ENCODE results near the gene HSPG2.

The HSPG2 gene

DNA sequence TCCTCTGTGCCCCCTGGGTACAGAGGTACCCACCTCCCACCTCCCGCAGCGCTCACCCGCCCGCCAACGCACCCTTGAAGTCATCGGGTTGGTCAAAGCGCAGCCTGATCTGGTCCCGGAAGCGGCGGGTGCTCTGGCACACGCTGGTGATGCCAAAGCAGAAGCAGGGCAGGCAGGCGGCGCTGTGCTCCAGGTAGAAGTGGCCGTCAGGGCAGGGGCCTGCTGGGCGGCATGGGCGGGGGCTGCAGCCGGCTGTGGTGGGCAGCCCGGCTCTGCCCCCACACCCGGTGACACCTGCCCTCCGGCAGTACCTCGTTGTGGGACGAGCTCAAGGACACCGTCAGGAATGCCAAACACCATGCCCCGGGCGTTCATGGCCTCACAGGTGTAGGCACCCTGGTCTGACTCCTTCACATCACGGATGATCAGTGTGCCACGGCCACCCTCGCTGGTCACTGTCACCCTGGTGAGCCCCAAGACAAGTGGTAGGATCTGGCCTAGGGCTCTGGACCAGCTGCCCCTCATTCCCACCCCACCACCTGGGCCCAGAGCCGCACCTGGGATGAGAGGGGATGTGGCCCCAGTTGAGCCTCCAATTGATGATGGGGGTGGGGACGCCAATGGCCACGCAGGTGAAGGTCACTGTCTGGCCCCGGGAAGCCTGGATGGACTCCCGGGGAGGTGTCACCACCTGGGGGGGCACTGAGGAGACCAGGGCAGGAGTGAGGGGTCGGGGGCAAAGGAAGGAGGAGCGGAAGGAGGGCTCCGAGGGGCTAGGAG is 52.5 kb downstream of the HSPG2 start:
- no peak for DNase-seq (ENCODE audit: low read depth in 1 of 2, low spot score in 1 of 2)

DNA sequence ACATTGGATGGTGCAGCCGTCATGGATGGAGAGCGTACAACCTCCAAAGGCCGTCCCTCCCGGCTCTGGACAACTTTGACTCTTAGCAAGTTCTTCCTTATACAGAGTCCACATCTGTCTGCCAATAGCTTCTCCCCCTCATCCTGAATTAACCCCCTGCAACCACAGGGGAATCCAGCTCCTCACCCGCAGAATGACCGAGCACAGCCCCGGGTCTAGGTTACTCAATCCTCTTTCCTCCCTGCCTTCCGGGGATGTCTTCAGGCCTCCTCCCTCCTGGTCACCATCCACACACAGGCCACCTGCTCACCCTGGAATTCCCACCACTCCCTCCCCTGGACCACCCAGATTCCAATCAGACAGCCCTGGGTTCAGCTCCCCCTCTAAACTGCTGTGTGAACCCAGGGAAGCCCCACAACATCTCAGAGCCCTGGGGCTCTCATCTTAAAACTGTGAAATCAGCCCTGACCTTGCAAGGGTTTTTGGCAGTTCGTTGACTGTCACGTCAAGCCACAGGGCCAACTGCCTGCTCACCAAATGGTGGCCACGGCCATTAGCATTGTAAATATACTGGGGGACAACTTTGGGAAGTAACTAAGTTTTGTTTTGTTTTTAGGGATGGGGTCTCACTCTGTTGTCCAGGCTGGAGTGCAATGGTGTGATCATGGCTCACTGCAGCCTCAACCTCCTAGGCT is 54.2 kb downstream of the HSPG2 start:
- DNase-seq (ENCODE audit: low read depth in 1 of 2, low spot score in 1 of 2), result no peak

DNA sequence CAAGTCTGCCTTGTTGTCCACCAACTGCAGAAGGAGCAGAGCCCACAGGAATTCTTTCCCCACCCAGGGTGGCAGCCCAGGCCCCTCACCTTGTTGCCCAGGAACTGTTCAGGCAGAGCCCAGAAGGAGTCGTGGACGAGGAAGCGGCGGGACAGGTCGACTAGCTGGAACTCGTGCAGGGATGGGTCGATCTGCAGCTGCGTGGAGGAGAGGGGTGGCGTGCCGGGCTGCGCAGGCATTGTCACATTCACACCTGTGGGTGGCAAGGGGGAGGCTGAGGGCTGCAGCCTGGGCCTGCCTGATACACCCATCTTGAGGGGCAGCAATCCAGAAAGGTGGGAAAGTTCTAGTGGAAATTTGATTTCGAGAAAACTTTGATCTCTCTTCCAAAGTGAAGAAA is 55.9 kb downstream of the HSPG2 start:
- no peak for DNase-seq (ENCODE audit: low read depth in 1 of 2, low spot score in 1 of 2)

DNA sequence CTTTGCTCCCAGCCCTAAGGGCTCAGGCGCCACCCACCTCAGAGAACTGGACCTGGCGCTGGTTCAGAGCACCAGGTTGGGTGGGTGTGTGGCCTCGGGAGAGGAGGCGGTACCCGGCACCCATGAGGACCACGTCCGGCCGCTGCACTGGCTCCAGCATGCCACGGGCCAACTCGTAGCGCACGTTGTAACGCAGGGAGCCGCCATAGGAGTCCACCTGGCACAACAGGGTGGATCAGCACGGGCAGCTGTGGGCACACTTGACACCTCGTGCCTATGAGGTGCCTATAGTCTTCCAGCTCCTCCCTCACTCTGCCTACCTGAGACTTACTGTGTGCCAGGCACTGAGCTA is 56.5 kb downstream of the HSPG2 start:
- DNase-seq (ENCODE audit: low read depth in 1 of 2, low spot score in 1 of 2), result no peak

DNA sequence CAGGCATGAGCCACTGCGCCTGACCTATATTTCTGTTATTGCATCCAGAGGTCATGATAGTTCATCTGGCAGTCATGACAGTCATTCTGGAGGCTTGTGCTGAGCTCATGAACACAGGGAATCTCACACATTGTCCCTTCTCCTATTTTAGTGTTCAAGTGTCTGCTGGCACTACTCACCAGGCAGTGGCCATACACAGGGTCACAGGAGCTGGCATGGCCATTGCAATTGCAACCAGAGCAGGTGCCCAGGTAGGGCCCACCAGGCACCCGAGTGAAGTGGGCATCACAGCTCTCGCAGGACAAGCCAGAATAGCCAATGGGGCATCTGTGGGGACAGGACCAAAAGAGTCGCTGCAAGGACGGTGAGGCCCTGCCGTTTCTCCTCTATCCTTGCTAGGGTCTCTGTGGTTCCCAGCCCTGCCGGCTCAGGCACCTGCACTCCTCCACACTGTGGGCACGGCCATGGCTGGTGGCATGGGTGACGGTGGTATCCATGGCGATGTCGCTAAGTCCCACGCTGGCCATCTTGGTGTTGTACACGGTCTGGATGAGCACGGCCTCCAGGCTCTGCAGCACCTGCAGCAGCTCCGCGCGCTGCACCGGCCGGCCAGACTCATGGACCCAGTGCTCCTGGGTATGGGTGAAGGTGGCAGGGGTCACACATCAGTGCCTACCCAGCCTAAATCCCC is 57.0 kb downstream of the HSPG2 start:
- no peak for DNase-seq (ENCODE audit: low read depth in 1 of 2, low spot score in 1 of 2)

DNA sequence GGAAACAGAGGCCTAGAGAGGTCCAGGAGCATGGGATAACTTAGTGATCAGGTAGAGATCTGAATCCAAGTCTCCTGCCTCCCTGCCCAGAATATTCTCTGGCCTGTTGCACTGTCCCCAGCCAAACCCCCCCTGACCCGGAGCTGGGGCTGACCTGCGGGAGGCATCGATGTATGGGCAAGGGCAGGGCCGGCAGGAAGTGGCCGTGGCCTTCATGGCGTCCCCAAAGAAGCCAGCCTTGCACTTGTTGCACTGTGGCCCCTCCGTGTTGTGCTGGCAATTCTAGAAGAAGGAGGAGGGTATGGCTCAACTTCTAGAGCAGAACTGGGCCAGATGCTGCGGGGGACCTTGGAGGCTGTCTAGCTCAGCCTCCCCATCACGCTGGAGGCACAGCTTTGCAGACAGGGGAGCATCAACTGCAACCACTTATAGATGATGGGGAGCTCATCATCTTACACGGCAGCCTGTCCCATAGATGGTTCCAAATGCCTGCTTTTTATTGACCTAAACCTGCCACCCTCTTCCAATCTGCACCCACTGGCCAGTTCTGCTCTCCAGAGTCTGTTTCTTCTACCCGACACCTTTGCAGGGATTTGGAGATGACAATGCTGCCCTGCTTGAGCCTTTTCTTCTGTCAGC is 58.2 kb downstream of the HSPG2 start:
- no peak for DNase-seq (ENCODE audit: low read depth in 1 of 2, low spot score in 1 of 2)

DNA sequence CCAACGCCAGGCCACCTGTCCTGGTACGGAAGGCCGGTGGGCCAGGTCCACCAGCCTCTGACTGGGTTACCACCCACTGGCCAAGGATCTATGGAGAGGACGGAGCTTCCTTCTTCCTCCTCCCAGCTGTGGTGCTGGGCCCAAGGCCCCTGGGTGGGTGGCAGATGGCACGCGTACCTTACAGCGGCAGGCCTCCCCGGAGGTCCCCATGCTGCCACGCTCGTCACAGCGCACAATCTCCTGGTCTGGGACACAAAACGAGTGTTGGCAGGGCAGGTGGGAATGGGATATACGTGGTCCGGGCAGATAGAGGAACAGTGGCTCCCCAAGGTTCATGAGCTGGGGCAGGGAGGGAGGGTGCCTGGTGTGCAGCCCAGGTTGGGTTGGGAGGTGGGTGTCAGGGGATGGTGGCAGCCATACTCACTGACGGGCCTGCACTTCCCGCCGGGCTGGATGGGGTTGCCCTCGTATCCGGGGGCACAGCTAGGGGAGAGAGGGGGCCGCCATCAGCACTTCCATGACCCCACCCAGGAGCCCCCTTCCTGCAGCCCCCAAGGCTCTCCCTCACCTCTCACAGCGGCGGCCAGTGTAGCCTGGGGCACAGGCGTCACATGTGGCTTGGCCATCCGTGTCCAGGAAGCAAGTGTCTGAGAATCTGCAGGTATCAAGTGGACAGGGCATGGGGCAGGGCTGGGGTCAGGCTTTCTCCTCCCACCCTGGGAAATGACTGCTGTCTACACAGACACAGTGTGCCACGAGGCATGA is 58.9 kb downstream of the HSPG2 start:
- no peak for DNase-seq (ENCODE audit: low read depth in 1 of 2, low spot score in 1 of 2)

DNA sequence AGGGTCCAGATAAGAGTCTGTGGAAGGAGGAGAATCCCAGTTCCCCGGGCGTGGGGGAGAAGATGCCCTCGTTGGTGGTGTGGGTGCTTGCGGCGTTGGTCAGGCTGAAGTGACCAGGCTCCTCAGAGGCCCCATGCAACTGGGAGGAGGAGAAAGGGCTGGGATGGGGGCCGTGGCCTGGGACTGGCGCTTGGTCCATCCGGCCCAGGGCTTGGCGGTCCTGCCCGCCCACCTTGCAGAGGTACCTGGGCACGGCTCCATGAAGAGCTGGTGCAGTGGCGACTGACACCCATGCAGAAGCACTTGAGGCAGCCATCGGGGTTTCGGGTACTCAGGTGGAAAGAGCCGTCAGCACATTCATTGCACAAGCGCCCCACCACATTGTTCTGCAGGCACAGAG is 60.8 kb downstream of the HSPG2 start:
- DNase-seq (ENCODE audit: low read depth in 1 of 2, low spot score in 1 of 2), result no peak

DNA sequence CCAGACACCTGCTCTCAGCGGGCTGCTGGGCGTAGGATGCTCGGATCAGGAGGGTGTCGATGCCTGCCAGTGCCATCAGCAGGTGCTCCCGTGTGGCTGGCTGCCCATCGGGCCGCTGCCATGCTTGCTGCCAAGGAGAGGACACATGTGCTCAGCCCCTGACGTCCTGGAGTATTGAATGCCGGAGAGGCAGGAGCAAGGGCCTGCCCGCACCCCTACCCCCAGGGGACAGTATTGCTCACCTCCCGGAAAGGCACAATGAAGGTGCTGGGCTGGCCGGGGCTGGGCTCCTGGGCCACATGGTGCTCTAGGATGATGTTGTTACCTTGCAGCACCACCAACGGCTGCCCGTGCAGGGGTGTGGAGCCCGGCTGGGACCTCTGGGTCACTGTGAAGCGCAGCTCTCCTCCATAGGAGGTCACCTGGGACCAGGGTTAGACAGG is 61.5 kb downstream of the HSPG2 start:
- DNase-seq (ENCODE audit: low read depth in 1 of 2, low spot score in 1 of 2), result no peak

DNA sequence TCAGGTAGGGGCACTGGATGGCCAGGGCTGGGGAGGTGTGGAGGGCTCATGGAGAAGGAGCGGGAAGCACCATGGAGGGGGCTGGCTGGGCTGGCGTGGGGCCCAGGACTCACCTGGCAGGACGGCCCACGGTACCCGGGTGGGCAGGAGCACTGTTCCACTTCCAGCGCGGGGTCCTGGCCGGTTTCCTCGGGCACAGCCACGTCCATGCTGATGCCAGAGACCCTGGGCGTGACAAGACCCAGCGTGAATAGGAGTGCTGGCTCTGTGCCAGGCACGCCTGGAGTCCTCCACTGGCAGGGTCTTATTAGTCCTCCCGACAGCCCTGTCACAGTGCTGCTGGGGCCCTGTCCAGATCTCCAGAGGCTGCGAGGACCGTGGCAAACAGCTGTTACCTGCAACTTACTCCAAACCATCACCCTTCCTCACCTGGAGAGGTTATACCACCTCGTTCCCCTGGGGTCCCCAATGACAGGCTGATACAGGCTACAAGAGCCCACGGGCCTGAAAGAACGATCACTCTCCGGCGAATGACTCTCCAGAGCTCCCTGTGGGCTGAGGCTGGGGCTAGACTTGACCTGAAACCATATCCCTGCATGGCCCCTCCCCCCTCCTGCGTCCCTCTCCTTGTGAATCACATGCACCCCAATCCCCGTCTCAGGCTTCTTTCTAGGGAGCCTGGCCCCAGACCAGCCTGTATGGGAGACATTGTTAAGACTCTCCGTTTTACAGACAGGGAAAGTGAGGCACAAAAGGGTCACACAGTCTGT is 62.1 kb downstream of the HSPG2 start:
- DNase-seq (ENCODE audit: low read depth in 1 of 2, low spot score in 1 of 2), result no peak

DNA sequence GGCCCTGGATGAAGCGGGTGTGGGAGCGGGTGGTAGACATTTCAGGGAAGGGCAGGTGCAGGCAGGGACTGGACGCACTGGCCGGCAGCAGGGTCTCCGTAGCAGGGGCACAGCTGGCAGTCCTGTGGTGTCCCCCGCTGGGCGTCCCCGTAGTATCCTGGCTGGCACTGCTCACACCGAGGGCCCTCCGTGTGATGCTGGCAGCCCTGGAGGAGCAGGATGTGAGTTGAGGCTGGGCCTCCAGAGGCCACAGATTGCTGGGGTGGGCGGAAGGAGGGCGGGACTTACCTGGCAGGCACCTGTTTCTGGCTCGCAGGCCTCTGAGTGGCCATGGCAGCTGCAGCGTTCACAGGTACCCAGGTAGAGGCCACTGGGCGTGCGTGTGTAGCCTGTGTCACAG is 62.8 kb downstream of the HSPG2 start:
- DNase-seq (ENCODE audit: low read depth in 1 of 2, low spot score in 1 of 2), result no peak

DNA sequence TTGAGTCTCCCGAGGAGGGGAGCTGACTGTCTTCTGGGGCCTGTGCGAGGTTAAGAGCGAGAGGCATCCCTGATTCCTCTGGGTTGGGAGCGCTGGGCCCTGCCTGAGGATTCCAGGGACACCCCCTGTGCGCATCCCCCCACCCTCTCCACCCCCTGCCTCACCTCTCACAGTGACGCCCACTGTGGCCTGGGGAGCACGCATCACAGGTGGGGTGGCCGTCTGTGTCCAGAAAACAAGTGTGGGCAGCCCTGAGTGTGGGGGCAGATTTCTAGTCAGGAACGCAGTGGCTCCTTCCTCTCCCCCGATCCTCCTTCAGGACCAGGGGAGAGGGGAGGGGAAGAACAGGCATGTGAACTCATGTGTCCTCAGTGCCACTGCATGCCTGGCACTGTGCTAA is 63.3 kb downstream of the HSPG2 start:
- no peak for DNase-seq (ENCODE audit: low read depth in 1 of 2, low spot score in 1 of 2)

DNA sequence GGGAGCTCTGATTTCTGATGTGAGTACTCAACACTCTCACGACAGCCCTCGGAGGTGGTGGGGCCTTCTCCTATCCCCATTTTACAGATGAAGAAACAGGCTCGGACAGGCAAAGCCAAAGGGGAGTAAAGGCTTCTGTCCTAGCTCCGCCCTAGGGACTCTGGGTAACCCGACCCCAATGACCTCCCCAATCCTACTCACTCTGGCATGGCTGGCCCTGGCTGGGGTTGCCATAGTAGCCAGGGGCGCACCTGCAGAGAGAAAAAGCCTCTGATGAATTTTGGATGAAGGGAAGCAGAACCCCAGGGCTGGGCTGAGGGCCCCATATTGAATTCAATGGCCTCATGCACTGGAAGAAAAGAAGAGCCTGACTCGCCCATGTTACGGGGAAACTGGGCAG is 63.9 kb downstream of the HSPG2 start:
- no peak for DNase-seq (ENCODE audit: low read depth in 1 of 2, low spot score in 1 of 2)

DNA sequence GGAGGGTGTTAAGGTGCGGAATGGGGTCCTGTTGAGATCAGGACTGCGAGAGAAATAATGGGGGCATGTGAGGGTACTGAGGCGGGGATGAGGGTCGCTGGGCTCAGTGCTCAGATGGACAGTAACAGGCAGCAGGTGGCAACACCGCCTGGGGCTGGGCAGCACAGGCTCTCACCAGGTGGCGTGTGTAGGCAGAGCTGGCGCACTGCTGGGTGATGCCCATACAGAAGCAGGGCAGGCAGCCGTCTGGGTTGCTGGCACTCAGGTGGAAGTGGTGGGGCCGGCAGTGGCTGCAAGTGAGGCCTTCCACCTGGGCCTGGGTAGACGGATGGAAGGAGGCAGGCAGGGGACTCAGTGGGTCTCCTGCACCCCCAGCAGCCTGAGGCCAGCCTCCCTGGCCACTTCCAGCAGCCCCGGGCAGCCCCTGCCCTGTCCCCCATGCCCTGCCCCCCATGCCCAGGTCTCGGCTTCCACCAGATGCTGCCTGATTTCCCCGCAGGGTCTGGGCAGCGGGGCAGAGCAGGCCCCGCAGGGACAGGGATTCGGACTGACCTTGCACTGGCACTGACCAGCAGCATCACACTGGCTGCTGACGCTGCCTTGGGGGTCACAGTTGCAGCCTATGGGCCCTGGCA is 64.5 kb downstream of the HSPG2 start:
- no peak for DNase-seq (ENCODE audit: low read depth in 1 of 2, low spot score in 1 of 2)

DNA sequence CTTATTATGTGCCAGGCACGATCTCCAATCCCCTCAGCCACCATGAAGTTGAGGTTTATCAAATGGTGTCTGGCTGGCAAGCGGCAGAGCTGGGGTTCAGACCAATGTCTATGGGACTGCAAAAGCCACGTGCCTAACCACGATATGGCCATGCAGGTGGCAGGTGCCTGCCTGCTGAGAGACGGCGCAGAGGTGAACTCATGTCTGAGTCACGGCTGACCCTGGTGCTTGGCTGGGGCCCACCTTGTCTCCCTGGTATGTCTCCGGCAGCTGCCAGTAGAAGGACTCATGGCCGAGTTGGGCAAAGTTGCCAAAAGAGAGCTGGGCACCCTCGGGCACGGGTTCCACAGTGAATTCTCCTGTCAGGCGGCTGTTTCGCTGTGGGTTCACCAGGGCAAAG is 65.2 kb downstream of the HSPG2 start:
- no peak for DNase-seq (ENCODE audit: low read depth in 1 of 2, low spot score in 1 of 2)

DNA sequence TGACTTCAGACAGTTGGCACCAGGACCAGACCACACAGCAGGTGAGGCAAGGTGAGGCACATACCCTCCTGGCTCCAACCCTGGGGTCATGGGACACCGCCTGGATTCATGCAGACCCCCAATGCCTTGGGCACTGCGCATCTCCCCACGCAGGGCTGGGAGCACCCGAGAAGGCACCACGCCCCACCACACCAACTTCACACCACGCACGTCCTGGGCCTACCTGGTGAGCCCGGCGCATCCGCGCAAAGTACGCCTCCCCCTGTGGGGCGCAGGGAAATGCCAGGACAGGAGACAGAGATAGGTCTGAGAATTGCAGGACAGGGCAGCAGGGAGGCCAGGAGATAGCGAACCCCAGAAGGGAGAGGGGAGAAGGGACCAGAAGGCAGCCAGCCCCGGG is 66.5 kb downstream of the HSPG2 start:
- DNase-seq (ENCODE audit: low read depth in 1 of 2, low spot score in 1 of 2), result no peak

DNA sequence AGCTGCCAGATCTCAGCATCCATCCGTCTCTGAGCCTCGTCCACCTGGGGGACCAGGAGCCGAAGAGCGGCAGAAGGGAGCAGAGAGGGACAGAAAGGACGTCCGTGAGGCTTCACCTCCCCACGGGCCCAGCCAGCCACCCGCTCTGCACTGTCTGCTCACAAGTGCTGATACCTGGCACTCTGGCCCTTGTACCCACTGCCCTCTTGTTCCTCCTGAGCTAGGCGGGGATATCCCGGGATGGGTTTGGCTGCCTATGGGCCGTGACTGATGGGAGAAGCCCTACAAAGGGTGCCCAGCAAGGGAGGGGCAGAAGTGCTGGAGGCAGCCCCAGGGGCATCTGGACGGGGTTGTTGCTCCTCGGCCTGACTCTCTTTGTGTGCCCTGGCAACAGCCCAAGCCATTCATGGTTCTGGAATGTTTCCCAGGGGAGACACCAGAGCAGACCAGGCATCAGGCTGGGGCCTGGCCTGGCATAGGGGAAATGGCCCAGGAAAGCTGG is 67.4 kb downstream of the HSPG2 start:
- DNase-seq (ENCODE audit: low read depth in 1 of 2, low spot score in 1 of 2), result no peak

DNA sequence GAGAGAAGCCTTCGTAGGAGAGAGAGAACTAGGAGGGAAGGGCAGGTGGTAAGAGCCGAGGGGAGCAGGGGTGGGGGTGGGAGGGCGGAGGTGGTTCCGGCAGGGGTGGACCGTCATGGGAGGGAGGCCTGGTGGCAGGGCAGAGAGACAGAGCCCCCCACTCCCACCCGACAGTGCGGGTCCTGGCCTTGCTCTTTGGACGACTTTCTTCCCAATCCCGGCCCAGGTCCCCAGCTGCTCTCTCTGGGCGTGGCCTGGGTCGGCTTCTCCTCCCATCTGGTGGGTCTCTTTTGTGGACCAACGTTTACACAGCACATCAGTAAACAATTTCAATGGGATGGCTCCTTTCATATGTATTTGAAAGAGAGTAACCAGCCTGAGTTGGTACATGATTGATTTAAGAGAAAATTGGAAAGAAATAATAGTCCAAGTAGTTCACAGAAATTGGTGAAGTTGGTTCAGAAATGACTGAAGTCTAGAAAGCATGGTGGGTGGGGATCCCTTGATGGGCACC is 68.1 kb downstream of the HSPG2 start:
- DNase-seq (ENCODE audit: low read depth in 1 of 2, low spot score in 1 of 2), result no peak

DNA sequence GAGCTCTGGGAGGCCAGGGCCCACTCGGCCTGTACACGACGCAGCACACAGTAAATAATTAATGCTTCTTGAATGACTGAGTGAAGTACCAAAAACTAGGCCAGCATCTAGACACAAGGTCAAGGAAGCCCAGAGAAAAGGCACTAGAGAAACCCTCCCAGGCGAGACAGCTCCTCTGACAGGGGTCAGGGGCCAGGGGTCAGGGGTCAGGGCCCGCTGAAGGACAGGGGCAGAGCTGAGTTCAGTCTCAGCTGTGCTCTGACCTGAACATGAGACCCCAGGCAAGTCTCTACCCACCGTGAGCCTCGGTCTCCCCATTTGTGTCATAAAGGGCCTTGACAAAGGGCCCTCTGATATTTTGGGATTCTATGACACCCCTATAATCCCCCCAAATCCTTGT is 68.6 kb downstream of the HSPG2 start:
- DNase-seq (ENCODE audit: low read depth in 1 of 2, low spot score in 1 of 2), result no peak

Measured in activated CD4-positive, alpha-beta T cell treated with anti-CD3 and anti-CD28 coated beads, Interleukin-2, amount 50 U/mL, for 24 hours (primary cell).